Eye (tissue), 1 donor: ENCODE data around the gene LRRC59.

Source experiments
- DNase-seq: peaks from one replicate; pipeline ENCODE4 v3.0.0-alpha.2; 2015

Gene LRRC59

GRCh38 chr17:50381920-50382319, 15.4 kb downstream of the LRRC59 start:
- no peak for DNase-seq

GRCh38 chr17:50381260-50381815, 16.0 kb downstream of the LRRC59 start:
- no peak for DNase-seq

- no peak for DNase-seq
Measured at GRCh38 chr17:50380369-50381259, 16.7 kb downstream of the LRRC59 start.

GRCh38 chr17:50379351-50380132, 17.8 kb downstream of the LRRC59 start:
- no peak for DNase-seq

GRCh38 chr17:50375858-50376538, 21.3 kb downstream of the LRRC59 start:
- no peak for DNase-seq

- DNase-seq, result no peak
Measured at GRCh38 chr17:50373705-50374104, 23.6 kb downstream of the LRRC59 start.

- peak; percentile 97 for DNase-seq
Measured at GRCh38 chr17:50372758-50373556, 24.4 kb downstream of the LRRC59 start, which contains the start of the genes EME1 and MRPL27. Gene EME1, plus strand, starts transcription at chr17:50373229. Its CDS starts 1,980 bp downstream, at chr17:50375209. Gene MRPL27, minus strand, starts transcription at chr17:50373184. Its CDS starts 14 bp downstream, at chr17:50373170.

GRCh38 chr17:50372222-50372757, 25.0 kb downstream of the LRRC59 start:
- no peak for DNase-seq

GRCh38 chr17:50371526-50371925, 25.8 kb downstream of the LRRC59 start:
- DNase-seq, result no peak

- DNase-seq, result no peak
Measured at GRCh38 chr17:50370052-50370451, 27.3 kb downstream of the LRRC59 start.

GRCh38 chr17:50367401-50367800, 29.9 kb downstream of the LRRC59 start:
- DNase-seq, result no peak

GRCh38 chr17:50365649-50366393, 31.5 kb downstream of the LRRC59 start:
- no peak for DNase-seq

- peak; percentile 41 for DNase-seq
Measured at GRCh38 chr17:50365165-50365564, 32.2 kb downstream of the LRRC59 start.

- DNase-seq, result peak; percentile 57
Measured at GRCh38 chr17:50364715-50365114, 32.6 kb downstream of the LRRC59 start.

- DNase-seq, result no peak
Measured at GRCh38 chr17:50364061-50364458, 33.3 kb downstream of the LRRC59 start.

GRCh38 chr17:50363217-50364060, 33.9 kb downstream of the LRRC59 start:
- DNase-seq, result peak; percentile 91

GRCh38 chr17:50362661-50363060, 34.7 kb downstream of the LRRC59 start:
- peak; percentile 13 for DNase-seq

GRCh38 chr17:50361561-50362480, 35.5 kb downstream of the LRRC59 start:
- DNase-seq, result peak; percentile 82
